OCI-LY3 (cell line): ENCODE results near the gene RNH1.

ENCODE experiments used
- CTCF ChIP-seq: fragments of 200-600, 300-600 bp; sonication (generic); IDR thresholded peaks from 2 replicates; pipeline ENCODE4 v1.5.1; 2014; ENCODE audit warnings: antibody characterized with exemption, low read length, low read depth
- EZH2phosphoT487 ChIP-seq: fragments of 200-600 bp; shearing (Covaris generic); IDR thresholded peaks from 2 replicates; pipeline ENCODE4 v1.6.1; 2018; ENCODE audit warnings: antibody characterized with exemption, mixed run types, low read depth

- TF ChIP-seq CTCF (no peak), EZH2phosphoT487 (no peak)
These were observed 30.0 kb upstream of the RNH1 start, which contains the start of gene LRRC56 for GRCh38 chr11:536841-537621.
